ENCODE measurements around the gene TMOD1. TPM values are rescaled to one million over a fixed set of nuclear protein-coding genes. Genes with fewer than 3 reads are reported as not detected.
A peak's percentile ranks its signal among the peaks of the same experiment; 100 is the strongest.
"Not testable (repeated sequence)": the region's sequence is repeated elsewhere in the genome, so short reads cannot be mapped to it uniquely, and the experiment has no call there.

Gene TMOD1
- total RNA-seq, 2 experiments from 2014 or later = 1.7 to 2.5 TPM

GRCh38 chr9:97622483-97622882 is 121.0 kb downstream of the TMOD1 start:
- POLR2A ChIA-PET = not testable (repeated sequence)

GRCh38 chr9:97623946-97624345 is 122.5 kb downstream of the TMOD1 start:
- H3K27ac Mint-ChIP-seq = no peak overlapping the region
- peaks cover 3% of the 10 kb centered on the region for H3K4me1 Mint-ChIP-seq (ENCODE audit: low read depth)
- CTCF ChIA-PET = interaction anchor here (0.7 kb wide), 1 partner anchor 25 kb away, joined by 4 read pairs; no protein-coding TSS in a partner anchor
- POLR2A ChIA-PET = no interaction called here
- no peaks in the 10 kb centered on the region for H3K9me3 Mint-ChIP-seq
- intact Hi-C loops (cut with micrococcal nuclease) = no loop called here
- H3K36me3 Mint-ChIP-seq = peaks cover 12% of the 10 kb centered on the region
- no peak for DNase-seq
- no peaks in the 10 kb centered on the region for H3K27me3 Mint-ChIP-seq
- H3K4me3 Mint-ChIP-seq = no peak overlapping the region

More at GRCh38 chr9:97622483-97622882, 121.0 kb downstream of the TMOD1 start:
- H3K27ac Mint-ChIP-seq; H3K4me3 Mint-ChIP-seq; H3K27me3 Mint-ChIP-seq; DNase-seq; CTCF ChIA-PET; intact Hi-C loops (cut with micrococcal nuclease); H3K9me3 Mint-ChIP-seq: not testable (repeated sequence)
- Mint-ChIP-seq H3K4me1 (ENCODE audit: low read depth) (peaks cover 12% of the 10 kb centered on the region), H3K36me3 (peaks cover 12% of the 10 kb centered on the region)

GRCh38 chr9:97625620-97626019 is 124.2 kb downstream of the TMOD1 start:
- no peak overlapping the region for H3K4me3 Mint-ChIP-seq

GRCh38 chr9:97627624-97628023 is 126.2 kb downstream of the TMOD1 start:
- no peaks in the 10 kb centered on the region for H3K9me3 Mint-ChIP-seq
- no peak overlapping the region for H3K27ac Mint-ChIP-seq
- H3K36me3 Mint-ChIP-seq = peaks cover 9% of the 10 kb centered on the region
- intact Hi-C loops (cut with micrococcal nuclease) = no loop called here
- peaks cover 19% of the 10 kb centered on the region for H3K4me1 Mint-ChIP-seq (ENCODE audit: low read depth)
- H3K4me3 Mint-ChIP-seq = no peak overlapping the region
- no peaks in the 10 kb centered on the region for H3K27me3 Mint-ChIP-seq
- no peak for DNase-seq
- POLR2A ChIA-PET = no interaction called here
- CTCF ChIA-PET = interaction anchor here (3.0 to 3.3 kb wide), 2 partner anchors 12 to 29 kb away, joined by 11 read pairs; no protein-coding TSS in a partner anchor

More at GRCh38 chr9:97625620-97626019, 124.2 kb downstream of the TMOD1 start:
- intact Hi-C loops (cut with micrococcal nuclease) = no loop called here
- CTCF ChIA-PET = interaction anchor here (2.0 kb wide), 1 partner anchor 10 kb away, joined by 11 read pairs; no protein-coding TSS in a partner anchor
- POLR2A ChIA-PET = no interaction called here
- Mint-ChIP-seq H3K27ac (no peak overlapping the region), H3K27me3 (no peaks in the 10 kb centered on the region), H3K36me3 (peaks cover 10% of the 10 kb centered on the region), H3K9me3 (no peaks in the 10 kb centered on the region), H3K4me1 (ENCODE audit: low read depth) (peaks cover 11% of the 10 kb centered on the region)
- DNase-seq = no peak

- Mint-ChIP-seq H3K9me3 (no peaks in the 10 kb centered on the region), H3K27ac (no peak overlapping the region), H3K27me3 (no peaks in the 10 kb centered on the region), H3K36me3 (peaks cover 7% of the 10 kb centered on the region), H3K4me3 (no peak overlapping the region), H3K4me1 (ENCODE audit: low read depth) (peaks cover 19% of the 10 kb centered on the region)
- CTCF ChIA-PET = interaction anchor here (3.0 to 3.3 kb wide), 2 partner anchors 13 to 30 kb away, joined by 11 read pairs; no protein-coding TSS in a partner anchor
- intact Hi-C loops (cut with micrococcal nuclease) = no loop called here
- no peak for DNase-seq
- POLR2A ChIA-PET = no interaction called here
These were observed 127.2 kb downstream of the TMOD1 start for GRCh38 chr9:97628668-97629067.

GRCh38 chr9:97629156-97629555 is 127.7 kb downstream of the TMOD1 start:
- Mint-ChIP-seq H3K4me3 (no peak overlapping the region), H3K9me3 (no peaks in the 10 kb centered on the region), H3K36me3 (peaks cover 10% of the 10 kb centered on the region), H3K27me3 (no peaks in the 10 kb centered on the region), H3K4me1 (ENCODE audit: low read depth) (peaks cover 19% of the 10 kb centered on the region), H3K27ac (no peak overlapping the region)
- POLR2A ChIA-PET = no interaction called here
- intact Hi-C loops (cut with micrococcal nuclease) = no loop called here
- DNase-seq = no peak
- CTCF ChIA-PET = interaction anchor here (3.0 to 3.3 kb wide), 2 partner anchors 13 to 30 kb away, joined by 11 read pairs; no protein-coding TSS in a partner anchor

GRCh38 chr9:97630591-97630990 is 129.1 kb downstream of the TMOD1 start:
- no peaks in the 10 kb centered on the region for H3K27me3 Mint-ChIP-seq
- H3K36me3 Mint-ChIP-seq = peaks cover 14% of the 10 kb centered on the region
- ChIA-PET CTCF (interaction anchor here (3.0 to 3.7 kb wide), 2 partner anchors 15 kb away, joined by 11 to 28 read pairs; no protein-coding TSS in a partner anchor), POLR2A (interaction anchor here (1.2 kb wide), 1 partner anchor 67 kb away, joined by 3 read pairs; the partner anchor contains the start of gene XPA)
- H3K27ac Mint-ChIP-seq = no peak overlapping the region
- no peak for DNase-seq
- intact Hi-C loops (cut with micrococcal nuclease) = loop anchor here (5.0 to 10.0 kb wide), 5 partner anchors 174 to 1753 kb away; partner anchors contain the start of genes ERCC6L2, ZNF367 and ZNF782
- H3K4me3 Mint-ChIP-seq = no peak overlapping the region
- H3K4me1 Mint-ChIP-seq (ENCODE audit: low read depth) = peaks cover 32% of the 10 kb centered on the region
- no peaks in the 10 kb centered on the region for H3K9me3 Mint-ChIP-seq

- H3K36me3 Mint-ChIP-seq = peaks cover 17% of the 10 kb centered on the region
- peak; percentile 34 for DNase-seq
- intact Hi-C loops (cut with micrococcal nuclease) = loop anchor here (2.0 to 10.0 kb wide), 6 partner anchors 74 to 1755 kb away; partner anchors contain the start of genes ERCC6L2, ZNF367 and ZNF782
These were observed 130.9 kb downstream of the TMOD1 start for GRCh38 chr9:97632248-97632984.

GRCh38 chr9:97632985-97633858 is 131.8 kb downstream of the TMOD1 start, which contains the start of the genes NCBP1 and TSTD2:
TSS of gene NCBP1 (plus strand) at chr9:97633821. CDS start at chr9:97633882, 61 bp downstream.
TSS of gene TSTD2 (minus strand) at chr9:97633368. CDS start at chr9:97627562, 5,806 bp downstream.
- peak; percentile 98 for DNase-seq
- Mint-ChIP-seq H3K36me3 (peaks cover 17% of the 10 kb centered on the region), H3K4me3 (peak within 1 kb of the TSS; percentile 86), H3K27me3 (no peaks in the 10 kb centered on the region), H3K27ac (peak within 1 kb of the TSS; percentile 97), H3K9me3 (no peaks in the 10 kb centered on the region), H3K4me1 (ENCODE audit: low read depth) (peaks cover 50% of the 10 kb centered on the region)
- ChIA-PET CTCF (interaction anchor here (0.7 to 3.7 kb wide), 10 partner anchors 12 to 349 kb away, joined by 3 to 28 read pairs (median 4); partner anchors contain the start of genes ANP32B and TDRD7), POLR2A (interaction anchor here (0.7 to 2.7 kb wide), 10 partner anchors 9 to 349 kb away, joined by 3 to 10 read pairs (median 5); partner anchors contain the start of genes ANP32B, TRMO and XPA)
- intact Hi-C loops (cut with micrococcal nuclease) = loop anchor here (1.0 to 10.0 kb wide), 11 partner anchors 63 to 1756 kb away; partner anchors contain the start of genes ANP32B, ERCC6L2, TBC1D2 and TRMO

More at GRCh38 chr9:97632248-97632984, 130.9 kb downstream of the TMOD1 start:
- H3K9me3 Mint-ChIP-seq = no peaks in the 10 kb centered on the region
- ChIA-PET POLR2A (interaction anchor here (0.7 to 2.7 kb wide), 7 partner anchors 13 to 350 kb away, joined by 4 to 10 read pairs (median 6); partner anchors contain the start of genes ANP32B and TRMO), CTCF (interaction anchor here (0.7 to 3.7 kb wide), 7 partner anchors 8 to 350 kb away, joined by 3 to 28 read pairs (median 5); partner anchors contain the start of genes ANP32B and TDRD7)
- H3K4me3 Mint-ChIP-seq = peak overlapping the region; percentile 86
- H3K4me1 Mint-ChIP-seq (ENCODE audit: low read depth) = peaks cover 45% of the 10 kb centered on the region
- peak overlapping the region; percentile 97 for H3K27ac Mint-ChIP-seq
- no peaks in the 10 kb centered on the region for H3K27me3 Mint-ChIP-seq

- peak overlapping the region; percentile 86 for H3K4me3 Mint-ChIP-seq
- no peaks in the 10 kb centered on the region for H3K27me3 Mint-ChIP-seq
- ChIA-PET CTCF (interaction anchor here (0.7 to 3.7 kb wide), 9 partner anchors 11 to 349 kb away, joined by 3 to 28 read pairs (median 5); partner anchors contain the start of gene ANP32B), POLR2A (interaction anchor here (0.7 to 2.7 kb wide), 8 partner anchors 9 to 349 kb away, joined by 3 to 10 read pairs (median 6); partner anchors contain the start of genes ANP32B, TRMO and XPA)
- H3K4me1 Mint-ChIP-seq (ENCODE audit: low read depth) = peaks cover 56% of the 10 kb centered on the region
- no peaks in the 10 kb centered on the region for H3K9me3 Mint-ChIP-seq
- DNase-seq = no peak
- intact Hi-C loops (cut with micrococcal nuclease) = loop anchor here (1.0 to 10.0 kb wide), 11 partner anchors 62 to 1757 kb away; partner anchors contain the start of genes ANP32B, ERCC6L2, TBC1D2 and TRMO
- H3K36me3 Mint-ChIP-seq = peaks cover 17% of the 10 kb centered on the region
- peak overlapping the region; percentile 97 for H3K27ac Mint-ChIP-seq
These were observed 132.5 kb downstream of the TMOD1 start for GRCh38 chr9:97633859-97634490.

All from activated CD4-positive, alpha-beta memory T cell treated with anti-CD3 and anti-CD28 coated beads for 36 hours (primary cell).